Measurements from ENCODE around the gene LMAN1L. TPM values are rescaled to one million over a fixed set of nuclear protein-coding genes. Genes with fewer than 3 reads are reported as not detected.

The LMAN1L gene
- polyA plus RNA-seq, 3 donors, result 0.08 TPM; not detected in 2

GRCh38 chr15:74822233-74822632 lies 9.6 kb downstream of the LMAN1L start:
- Histone ChIP-seq H2AFZ (ENCODE audit: insufficient read depth, low read depth, low read length, poor library complexity, severe bottlenecking) (no peak overlapping the region), H3K9ac (ENCODE audit: insufficient read depth, low read length, poor library complexity, severe bottlenecking) (no peak overlapping the region), H3K9me3 (replicated peaks in 1 of 2; ENCODE audit: control insufficient read depth in 1 of 2, insufficient read depth in 1 of 2, low read length in 2 of 2) (no peaks in the 10 kb centered on the region), H3K27me3 (ENCODE audit: control insufficient read depth in 2 of 2, insufficient read depth in 2 of 2, low read length in 2 of 2) (peaks cover 4 to 17% of the 10 kb centered on the region in 2 donors), H3K4me1 (ENCODE audit: control insufficient read depth in 1 of 2, insufficient read depth in 2 of 2, low read length in 2 of 2) (peaks cover 5 to 22% of the 10 kb centered on the region in 2 donors), H4K20me1 (ENCODE audit: insufficient read depth, low read length) (no peaks in the 10 kb centered on the region), H3K36me3 (replicated peaks in 1 of 2; ENCODE audit: control insufficient read depth in 1 of 2, insufficient read depth in 2 of 2, low read length in 2 of 2) (no peaks in the 10 kb centered on the region), H3K79me2 (ENCODE audit: insufficient read depth, low read length) (no peaks in the 10 kb centered on the region), H3K4me2 (replicated peaks; ENCODE audit: extremely low read depth, low read length, poor library complexity, severe bottlenecking) (no peak overlapping the region), H3K27ac (ENCODE audit: low read depth in 1 of 2, low read length in 2 of 2) (no peak overlapping the region), H3K4me3 (replicated peaks in 1 of 3; ENCODE audit: low read depth in 2 of 3, low read length in 3 of 3) (no peak overlapping the region)
- H3K27me3 Mint-ChIP-seq (ENCODE audit: low read depth in 3 of 3), result peaks cover 15 to 29% (median 26%) of the 10 kb centered on the region in 3 donors
- intact Hi-C loops (cut with micrococcal nuclease), result no loop called here
- no peak for DNase-seq
- no peaks in the 10 kb centered on the region for H3K36me3 Mint-ChIP-seq
- H3K27ac Mint-ChIP-seq, result no peak overlapping the region
- TF ChIP-seq CTCF (IDR thresholded peaks at IDR 0.05), result no peak
- WGBS (ENCODE audit: insufficient coverage), result 94% methylated on average over 2 of the region's 4 CpGs
- H3K4me1 Mint-ChIP-seq, result peaks cover 17% of the 10 kb centered on the region
- peaks cover 0 to 2% (median 0%) of the 10 kb centered on the region in 7 donors for H3K9me3 Mint-ChIP-seq
- no peak overlapping the region for H3K4me3 Mint-ChIP-seq

- Mint-ChIP-seq H3K27me3 (ENCODE audit: low read depth in 3 of 3) (peaks cover 26 to 37% (median 36%) of the 10 kb centered on the region in 3 donors), H3K27ac (no peak overlapping the region), H3K36me3 (no peaks in the 10 kb centered on the region), H3K4me1 (peaks cover 13% of the 10 kb centered on the region), H3K4me3 (no peak overlapping the region), H3K9me3 (peaks cover 0 to 2% (median 0%) of the 10 kb centered on the region in 7 donors)
- no peaks in the 10 kb centered on the region for H3K36me3 ChIP-seq (replicated peaks in 1 of 2; ENCODE audit: control insufficient read depth in 1 of 2, insufficient read depth in 2 of 2, low read length in 2 of 2)
- no peak overlapping the region for H2AFZ ChIP-seq (ENCODE audit: insufficient read depth, low read depth, low read length, poor library complexity, severe bottlenecking)
- 60% methylated on average over 3 of the region's 6 CpGs for WGBS (ENCODE audit: insufficient coverage)
- H3K9me3 ChIP-seq (replicated peaks in 1 of 2; ENCODE audit: control insufficient read depth in 1 of 2, insufficient read depth in 1 of 2, low read length in 2 of 2), result no peaks in the 10 kb centered on the region
- H3K4me3 ChIP-seq (replicated peaks in 1 of 3; ENCODE audit: low read depth in 2 of 3, low read length in 3 of 3), result no peak overlapping the region
- intact Hi-C loops (cut with micrococcal nuclease), result no loop called here
- H3K4me2 ChIP-seq (replicated peaks; ENCODE audit: extremely low read depth, low read length, poor library complexity, severe bottlenecking), result no peak overlapping the region
- H4K20me1 ChIP-seq (ENCODE audit: insufficient read depth, low read length), result no peaks in the 10 kb centered on the region
- H3K27ac ChIP-seq (ENCODE audit: low read depth in 1 of 2, low read length in 2 of 2), result no peak overlapping the region
- H3K79me2 ChIP-seq (ENCODE audit: insufficient read depth, low read length), result no peaks in the 10 kb centered on the region
- H3K4me1 ChIP-seq (ENCODE audit: control insufficient read depth in 1 of 2, insufficient read depth in 2 of 2, low read length in 2 of 2), result peaks cover 5 to 18% of the 10 kb centered on the region in 2 donors
- no peak for DNase-seq
- no peak overlapping the region for H3K9ac ChIP-seq (ENCODE audit: insufficient read depth, low read length, poor library complexity, severe bottlenecking)
- H3K27me3 ChIP-seq (ENCODE audit: control insufficient read depth in 2 of 2, insufficient read depth in 2 of 2, low read length in 2 of 2), result peaks cover 4 to 28% of the 10 kb centered on the region in 2 donors
- TF ChIP-seq CTCF (IDR thresholded peaks at IDR 0.05), result no peak
These were observed 10.7 kb downstream of the LMAN1L start for GRCh38 chr15:74823324-74823723.

Measured in CD14-positive monocyte (primary cell).